Nephron progenitor cell (in vitro differentiated cells): ENCODE data around the gene RP9.

ENCODE experiments used
- DNase-seq: peaks from one replicate; pipeline ENCODE4 v3.0.0; 2021
- H3K27ac Mint-ChIP-seq: 2 replicates; pipeline ENCODE4 v1.8.0; 2021; ENCODE audit warnings: mild to moderate bottlenecking, moderate library complexity, mixed read lengths
- H3K27me3 Mint-ChIP-seq: 2 replicates; pipeline ENCODE4 v1.8.0; 2021; ENCODE audit warnings: mild to moderate bottlenecking, low read depth, mixed read lengths; ENCODE audit not compliant: poor library complexity
- H3K36me3 Mint-ChIP-seq: 2 replicates; pipeline ENCODE4 v1.8.0; 2021; ENCODE audit warnings: low read depth, mixed read lengths
- H3K4me1 Mint-ChIP-seq: 2 replicates; pipeline ENCODE4 v1.8.0; 2021; ENCODE audit warnings: mixed read lengths
- H3K4me3 Mint-ChIP-seq: 2 replicates; pipeline ENCODE4 v1.8.0; 2021; ENCODE audit warnings: mild to moderate bottlenecking, moderate library complexity, mixed read lengths
- H3K9me3 Mint-ChIP-seq: 2 replicates; pipeline ENCODE4 v1.8.0; 2021; ENCODE audit warnings: mild to moderate bottlenecking, moderate library complexity, mixed read lengths
- CTCF ChIP-seq: fragments of 200-600 bp; sonication (generic); IDR thresholded peaks from 2 replicates; pipeline ENCODE4 v1.5.0; 2021; ENCODE audit warnings: antibody characterized with exemption

The RP9 gene

GRCh38 chr7:33066771-33067170 lies 42.4 kb downstream of the RP9 start:
- DNase-seq = no peak
- H3K9me3 Mint-ChIP-seq = peaks cover 77% of the 10 kb centered on the region
- H3K27me3 Mint-ChIP-seq = peaks cover 7% of the 10 kb centered on the region
- H3K27ac Mint-ChIP-seq = no peak overlapping the region
- H3K4me1 Mint-ChIP-seq = peaks cover 14% of the 10 kb centered on the region
- no peak for TF ChIP-seq CTCF
- no peak overlapping the region for H3K4me3 Mint-ChIP-seq
- peaks cover 30% of the 10 kb centered on the region for H3K36me3 Mint-ChIP-seq

- H3K27me3 Mint-ChIP-seq = peaks cover 7% of the 10 kb centered on the region
Observed at GRCh38 chr7:33065981-33066380, 43.2 kb downstream of the RP9 start.

GRCh38 chr7:33062782-33063443 lies 46.3 kb downstream of the RP9 start:
- Mint-ChIP-seq H3K4me1 (peaks cover 33% of the 10 kb centered on the region), H3K36me3 (peaks cover 58% of the 10 kb centered on the region), H3K4me3 (peak overlapping the region; percentile 98), H3K27ac (peak overlapping the region; percentile 94), H3K9me3 (peaks cover 58% of the 10 kb centered on the region), H3K27me3 (peaks cover 3% of the 10 kb centered on the region)
- DNase-seq = peak; percentile 94
- TF ChIP-seq CTCF = no peak

More at GRCh38 chr7:33065981-33066380, 43.2 kb downstream of the RP9 start:
- no peak overlapping the region for H3K4me3 Mint-ChIP-seq
- H3K27ac Mint-ChIP-seq = no peak overlapping the region
- peaks cover 30% of the 10 kb centered on the region for H3K36me3 Mint-ChIP-seq
- no peak for DNase-seq
- peaks cover 21% of the 10 kb centered on the region for H3K4me1 Mint-ChIP-seq
- TF ChIP-seq CTCF = no peak
- H3K9me3 Mint-ChIP-seq = peaks cover 69% of the 10 kb centered on the region

- Mint-ChIP-seq H3K27ac (peak within 1 kb of the TSS; percentile 94), H3K9me3 (peaks cover 57% of the 10 kb centered on the region), H3K27me3 (peaks cover 3% of the 10 kb centered on the region), H3K4me3 (peak within 1 kb of the TSS; percentile 98), H3K4me1 (peaks cover 33% of the 10 kb centered on the region), H3K36me3 (peaks cover 65% of the 10 kb centered on the region)
- TF ChIP-seq CTCF = no peak
- DNase-seq = no peak
Observed at GRCh38 chr7:33062023-33062781, 47.0 kb downstream of the RP9 start, which contains the start of gene NT5C3A. Gene NT5C3A, minus strand, starts transcription at chr7:33062776. Its CDS starts 71 bp downstream, at chr7:33062705.

GRCh38 chr7:33061282-33061937 lies 47.8 kb downstream of the RP9 start:
- DNase-seq = no peak
- Mint-ChIP-seq H3K4me1 (peaks cover 33% of the 10 kb centered on the region), H3K27ac (peak overlapping the region; percentile 94), H3K36me3 (peaks cover 71% of the 10 kb centered on the region), H3K9me3 (peaks cover 50% of the 10 kb centered on the region), H3K4me3 (peak overlapping the region; percentile 98), H3K27me3 (peaks cover 3% of the 10 kb centered on the region)
- no peak for TF ChIP-seq CTCF
